ENCODE results near the gene SAP25. TPM values are rescaled to one million over a fixed set of nuclear protein-coding genes. Genes with fewer than 3 reads are reported as not detected.

Gene SAP25
- polyA plus RNA-seq, 1 donor from 2014 or later: 0.52 TPM

DNA sequence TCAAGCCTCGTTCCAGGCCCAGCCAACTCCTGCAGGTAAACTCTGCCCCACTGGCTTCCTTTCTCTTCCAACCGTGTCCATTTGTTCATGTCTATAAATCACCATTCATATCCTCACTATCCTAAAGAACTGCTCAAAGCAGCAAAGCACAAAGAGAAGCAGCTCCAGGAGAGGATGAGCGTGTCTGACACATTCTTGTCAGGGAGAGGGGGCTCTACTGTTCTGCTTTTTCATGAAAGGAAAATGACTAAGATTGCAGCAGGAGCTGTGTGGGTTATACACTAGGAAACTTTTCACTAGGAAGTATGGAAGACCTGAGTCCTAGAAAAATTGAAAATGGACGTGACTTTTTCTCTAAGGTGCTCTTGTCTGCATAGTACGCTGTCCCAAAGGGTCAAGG is 18.0 kb downstream of the SAP25 start:
- Histone ChIP-seq H3K79me2 (replicated peaks; ENCODE audit: insufficient read depth, low read length) (no peaks in the 10 kb centered on the region), H3K36me3 (ENCODE audit: insufficient read depth, low read length) (no peaks in the 10 kb centered on the region), H3K9me2 (ENCODE audit: insufficient read depth, low read length) (no peaks in the 10 kb centered on the region), H3F3A (ENCODE audit: insufficient read depth, low read length, poor library complexity, severe bottlenecking) (no peaks in the 10 kb centered on the region), H3K9ac (ENCODE audit: low read length) (no peak overlapping the region), H2AFZ (ENCODE audit: low read depth, low read length) (no peak overlapping the region), H3K4me2 (ENCODE audit: low read length) (no peak overlapping the region), H4K20me1 (ENCODE audit: insufficient read depth) (no peaks in the 10 kb centered on the region), H3K27me3 (ENCODE audit: insufficient read depth, low read depth, low read length) (no peaks in the 10 kb centered on the region), H3K9me3 (ENCODE audit: low read length) (no peaks in the 10 kb centered on the region), H3K4me3 (ENCODE audit: low read length) (no peak overlapping the region), H3K27ac (ENCODE audit: low read length) (no peak overlapping the region)
- TF ChIP-seq EZH2 (IDR thresholded peaks at IDR 0.05; ENCODE audit: borderline replicate concordance, insufficient read depth, low read length, poor library complexity, severe bottlenecking): no peak
- no peak for TF ChIP-seq TAF1 (IDR thresholded peaks at IDR 0.05; ENCODE audit: low read depth)
- TF ChIP-seq POLR2AphosphoS5 (IDR thresholded peaks at IDR 0.05): no peak
- TF ChIP-seq, protein P1, sequence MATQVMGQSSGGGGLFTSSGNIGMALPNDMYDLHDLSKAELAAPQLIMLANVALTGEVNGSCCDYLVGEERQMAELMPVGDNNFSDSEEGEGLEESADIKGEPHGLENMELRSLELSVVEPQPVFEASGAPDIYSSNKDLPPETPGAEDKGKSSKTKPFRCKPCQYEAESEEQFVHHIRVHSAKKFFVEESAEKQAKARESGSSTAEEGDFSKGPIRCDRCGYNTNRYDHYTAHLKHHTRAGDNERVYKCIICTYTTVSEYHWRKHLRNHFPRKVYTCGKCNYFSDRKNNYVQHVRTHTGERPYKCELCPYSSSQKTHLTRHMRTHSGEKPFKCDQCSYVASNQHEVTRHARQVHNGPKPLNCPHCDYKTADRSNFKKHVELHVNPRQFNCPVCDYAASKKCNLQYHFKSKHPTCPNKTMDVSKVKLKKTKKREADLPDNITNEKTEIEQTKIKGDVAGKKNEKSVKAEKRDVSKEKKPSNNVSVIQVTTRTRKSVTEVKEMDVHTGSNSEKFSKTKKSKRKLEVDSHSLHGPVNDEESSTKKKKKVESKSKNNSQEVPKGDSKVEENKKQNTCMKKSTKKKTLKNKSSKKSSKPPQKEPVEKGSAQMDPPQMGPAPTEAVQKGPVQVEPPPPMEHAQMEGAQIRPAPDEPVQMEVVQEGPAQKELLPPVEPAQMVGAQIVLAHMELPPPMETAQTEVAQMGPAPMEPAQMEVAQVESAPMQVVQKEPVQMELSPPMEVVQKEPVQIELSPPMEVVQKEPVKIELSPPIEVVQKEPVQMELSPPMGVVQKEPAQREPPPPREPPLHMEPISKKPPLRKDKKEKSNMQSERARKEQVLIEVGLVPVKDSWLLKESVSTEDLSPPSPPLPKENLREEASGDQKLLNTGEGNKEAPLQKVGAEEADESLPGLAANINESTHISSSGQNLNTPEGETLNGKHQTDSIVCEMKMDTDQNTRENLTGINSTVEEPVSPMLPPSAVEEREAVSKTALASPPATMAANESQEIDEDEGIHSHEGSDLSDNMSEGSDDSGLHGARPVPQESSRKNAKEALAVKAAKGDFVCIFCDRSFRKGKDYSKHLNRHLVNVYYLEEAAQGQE (IDR thresholded peaks at IDR 0.05; ENCODE audit: borderline replicate concordance): no peak
- no peak for TF ChIP-seq SMC3 (conservative IDR thresholded peaks at IDR 0.05; ENCODE audit: poor library complexity)
- no peak for TF ChIP-seq MXI1 (conservative IDR thresholded peaks at IDR 0.05; ENCODE audit: poor library complexity, severe bottlenecking)
- no peak for TF ChIP-seq EP300 (conservative IDR thresholded peaks at IDR 0.05; ENCODE audit: poor library complexity, severe bottlenecking)
- TF ChIP-seq, protein P2, sequence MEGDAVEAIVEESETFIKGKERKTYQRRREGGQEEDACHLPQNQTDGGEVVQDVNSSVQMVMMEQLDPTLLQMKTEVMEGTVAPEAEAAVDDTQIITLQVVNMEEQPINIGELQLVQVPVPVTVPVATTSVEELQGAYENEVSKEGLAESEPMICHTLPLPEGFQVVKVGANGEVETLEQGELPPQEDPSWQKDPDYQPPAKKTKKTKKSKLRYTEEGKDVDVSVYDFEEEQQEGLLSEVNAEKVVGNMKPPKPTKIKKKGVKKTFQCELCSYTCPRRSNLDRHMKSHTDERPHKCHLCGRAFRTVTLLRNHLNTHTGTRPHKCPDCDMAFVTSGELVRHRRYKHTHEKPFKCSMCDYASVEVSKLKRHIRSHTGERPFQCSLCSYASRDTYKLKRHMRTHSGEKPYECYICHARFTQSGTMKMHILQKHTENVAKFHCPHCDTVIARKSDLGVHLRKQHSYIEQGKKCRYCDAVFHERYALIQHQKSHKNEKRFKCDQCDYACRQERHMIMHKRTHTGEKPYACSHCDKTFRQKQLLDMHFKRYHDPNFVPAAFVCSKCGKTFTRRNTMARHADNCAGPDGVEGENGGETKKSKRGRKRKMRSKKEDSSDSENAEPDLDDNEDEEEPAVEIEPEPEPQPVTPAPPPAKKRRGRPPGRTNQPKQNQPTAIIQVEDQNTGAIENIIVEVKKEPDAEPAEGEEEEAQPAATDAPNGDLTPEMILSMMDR (IDR thresholded peaks at IDR 0.05; ENCODE audit: poor library complexity, severe bottlenecking): no peak
- no peak for TF ChIP-seq RAD21 (conservative IDR thresholded peaks at IDR 0.05)

DNA sequence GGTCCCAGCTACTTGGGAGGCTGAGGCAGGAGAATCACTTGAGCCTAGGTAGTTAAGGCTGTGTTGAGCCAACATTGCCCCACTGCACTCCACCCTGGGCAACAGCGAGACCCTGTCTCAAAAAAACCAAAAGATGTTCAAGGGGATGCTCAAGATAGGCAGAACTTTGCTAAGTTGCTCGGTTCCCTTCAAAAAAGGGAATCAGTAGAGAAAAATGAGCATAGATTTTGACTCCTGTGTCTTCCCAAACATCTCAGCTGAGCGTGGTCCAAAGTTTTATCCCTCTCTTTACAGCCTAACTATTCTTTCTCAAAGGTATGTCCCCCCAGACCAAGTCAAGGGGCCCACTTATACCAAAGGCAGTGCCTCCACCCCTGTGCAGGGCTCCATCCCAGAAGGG is 20.7 kb downstream of the SAP25 start:
- Histone ChIP-seq H3K4me3 (ENCODE audit: low read length) (no peak overlapping the region), H3K9ac (ENCODE audit: low read length) (no peak overlapping the region), H3K79me2 (replicated peaks; ENCODE audit: insufficient read depth, low read length) (no peaks in the 10 kb centered on the region), H3K27ac (ENCODE audit: low read length) (no peak overlapping the region), H3K27me3 (ENCODE audit: insufficient read depth, low read depth, low read length) (no peaks in the 10 kb centered on the region), H4K20me1 (ENCODE audit: insufficient read depth) (no peaks in the 10 kb centered on the region), H3K9me2 (ENCODE audit: insufficient read depth, low read length) (no peaks in the 10 kb centered on the region), H3K9me3 (ENCODE audit: low read length) (no peaks in the 10 kb centered on the region), H3K36me3 (ENCODE audit: insufficient read depth, low read length) (no peaks in the 10 kb centered on the region), H2AFZ (ENCODE audit: low read depth, low read length) (no peak overlapping the region), H3F3A (ENCODE audit: insufficient read depth, low read length, poor library complexity, severe bottlenecking) (no peaks in the 10 kb centered on the region), H3K4me2 (ENCODE audit: low read length) (no peak overlapping the region)
- TF ChIP-seq SMC3 (conservative IDR thresholded peaks at IDR 0.05; ENCODE audit: poor library complexity): no peak
- no peak for TF ChIP-seq TAF1 (IDR thresholded peaks at IDR 0.05; ENCODE audit: low read depth)
- TF ChIP-seq, protein P2 (IDR thresholded peaks at IDR 0.05; ENCODE audit: poor library complexity, severe bottlenecking): no peak
- no peak for TF ChIP-seq RAD21 (conservative IDR thresholded peaks at IDR 0.05)
- no peak for TF ChIP-seq EP300 (conservative IDR thresholded peaks at IDR 0.05; ENCODE audit: poor library complexity, severe bottlenecking)
- TF ChIP-seq EZH2 (IDR thresholded peaks at IDR 0.05; ENCODE audit: borderline replicate concordance, insufficient read depth, low read length, poor library complexity, severe bottlenecking): no peak
- TF ChIP-seq, protein P1 (IDR thresholded peaks at IDR 0.05; ENCODE audit: borderline replicate concordance): no peak
- TF ChIP-seq MXI1 (conservative IDR thresholded peaks at IDR 0.05; ENCODE audit: poor library complexity, severe bottlenecking): no peak
- TF ChIP-seq POLR2AphosphoS5 (IDR thresholded peaks at IDR 0.05): no peak
